SK-N-SH treated with all-trans-retinoic acid at 6 μM for 48 hours (cell line): ENCODE results near the gene RPRML.

Experiments
- ARNTL ChIP-seq: fragments of 450-650 bp; formaldehyde crosslinking; IDR thresholded peaks from 2 replicates; pipeline ENCODE4 v1.5.0; 2020; ENCODE audit warnings: low read depth, mild to moderate bottlenecking, moderate library complexity, borderline replicate concordance
- ESRRG ChIP-seq: fragments of 250-450 bp; sonication (Bioruptor Pico); IDR thresholded peaks from 2 replicates; pipeline ENCODE4 v1.6.1; 2021; ENCODE audit warnings: mild to moderate bottlenecking
- TOX ChIP-seq: fragments of 250-450 bp; sonication (Bioruptor Pico); IDR thresholded peaks from 2 replicates; pipeline ENCODE4 v1.8.0; 2021; ENCODE audit warnings: mild to moderate bottlenecking, moderate library complexity, borderline replicate concordance
- ZC3H10 ChIP-seq: fragments of 250-450 bp; sonication (Bioruptor Pico); IDR thresholded peaks from 2 replicates; pipeline ENCODE4 v1.5.1; 2021; ENCODE audit warnings: mild to moderate bottlenecking, moderate library complexity
- ZFP3 ChIP-seq: fragments of 250-450 bp; sonication (Bioruptor Pico); IDR thresholded peaks from 2 replicates; pipeline ENCODE4 v1.5.0; 2020; ENCODE audit warnings: mild to moderate bottlenecking, moderate library complexity
- TF ChIP-seq, protein P1 (sequence below): fragments of 250-450 bp; sonication (Bioruptor Pico); IDR thresholded peaks from 2 replicates; pipeline ENCODE4 v1.5.1; 2020; ENCODE audit warnings: low read depth, mild to moderate bottlenecking, moderate library complexity
- TF ChIP-seq, protein P2 (sequence below): fragments of 250-450 bp; sonication (Bioruptor Pico); IDR thresholded peaks from 2 replicates; pipeline ENCODE4 v1.8.0; 2020; ENCODE audit warnings: mild to moderate bottlenecking, moderate library complexity, borderline replicate concordance
- TF ChIP-seq, protein P3 (sequence below): fragments of 250-450 bp; sonication (Bioruptor Pico); IDR thresholded peaks from 2 replicates; pipeline ENCODE4 v1.5.1; 2021; ENCODE audit warnings: mild to moderate bottlenecking, moderate library complexity

DNA sequence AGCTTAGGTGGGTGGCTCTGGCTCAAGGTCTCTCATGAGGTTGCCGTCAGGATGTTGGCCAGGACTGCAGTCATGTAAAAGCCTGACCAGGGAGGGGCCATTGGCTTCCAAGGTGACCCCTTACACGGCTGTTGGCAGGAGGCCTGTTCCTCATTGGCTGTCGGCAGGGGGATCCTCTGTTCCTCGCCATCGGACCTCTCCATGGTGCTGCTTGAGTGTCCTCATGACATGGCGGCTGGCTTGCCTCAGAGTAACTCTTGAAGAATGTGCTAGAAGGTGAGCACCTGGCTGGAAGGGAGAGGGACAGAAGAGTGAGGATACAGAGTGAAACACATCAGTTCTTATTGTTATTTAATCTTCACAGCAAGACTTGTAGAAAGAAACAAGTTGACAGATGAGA lies 4.7 kb upstream of the RPRML start:
- TF ChIP-seq ZC3H10 (CRISPR knock-in tag) (no peak), ARNTL (CRISPR knock-in tag) (no peak), ZFP3 (CRISPR knock-in tag) (no peak), ESRRG (no peak), TOX (CRISPR knock-in tag) (no peak)
- TF ChIP-seq, protein P1, sequence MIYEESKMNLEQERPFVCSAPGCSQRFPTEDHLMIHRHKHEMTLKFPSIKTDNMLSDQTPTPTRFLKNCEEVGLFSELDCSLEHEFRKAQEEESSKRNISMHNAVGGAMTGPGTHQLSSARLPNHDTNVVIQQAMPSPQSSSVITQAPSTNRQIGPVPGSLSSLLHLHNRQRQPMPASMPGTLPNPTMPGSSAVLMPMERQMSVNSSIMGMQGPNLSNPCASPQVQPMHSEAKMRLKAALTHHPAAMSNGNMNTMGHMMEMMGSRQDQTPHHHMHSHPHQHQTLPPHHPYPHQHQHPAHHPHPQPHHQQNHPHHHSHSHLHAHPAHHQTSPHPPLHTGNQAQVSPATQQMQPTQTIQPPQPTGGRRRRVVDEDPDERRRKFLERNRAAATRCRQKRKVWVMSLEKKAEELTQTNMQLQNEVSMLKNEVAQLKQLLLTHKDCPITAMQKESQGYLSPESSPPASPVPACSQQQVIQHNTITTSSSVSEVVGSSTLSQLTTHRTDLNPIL = no peak
- TF ChIP-seq, protein P2, sequence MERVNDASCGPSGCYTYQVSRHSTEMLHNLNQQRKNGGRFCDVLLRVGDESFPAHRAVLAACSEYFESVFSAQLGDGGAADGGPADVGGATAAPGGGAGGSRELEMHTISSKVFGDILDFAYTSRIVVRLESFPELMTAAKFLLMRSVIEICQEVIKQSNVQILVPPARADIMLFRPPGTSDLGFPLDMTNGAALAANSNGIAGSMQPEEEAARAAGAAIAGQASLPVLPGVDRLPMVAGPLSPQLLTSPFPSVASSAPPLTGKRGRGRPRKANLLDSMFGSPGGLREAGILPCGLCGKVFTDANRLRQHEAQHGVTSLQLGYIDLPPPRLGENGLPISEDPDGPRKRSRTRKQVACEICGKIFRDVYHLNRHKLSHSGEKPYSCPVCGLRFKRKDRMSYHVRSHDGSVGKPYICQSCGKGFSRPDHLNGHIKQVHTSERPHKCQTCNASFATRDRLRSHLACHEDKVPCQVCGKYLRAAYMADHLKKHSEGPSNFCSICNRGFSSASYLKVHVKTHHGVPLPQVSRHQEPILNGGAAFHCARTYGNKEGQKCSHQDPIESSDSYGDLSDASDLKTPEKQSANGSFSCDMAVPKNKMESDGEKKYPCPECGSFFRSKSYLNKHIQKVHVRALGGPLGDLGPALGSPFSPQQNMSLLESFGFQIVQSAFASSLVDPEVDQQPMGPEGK (CRISPR knock-in tag) = no peak
- TF ChIP-seq, protein P3, sequence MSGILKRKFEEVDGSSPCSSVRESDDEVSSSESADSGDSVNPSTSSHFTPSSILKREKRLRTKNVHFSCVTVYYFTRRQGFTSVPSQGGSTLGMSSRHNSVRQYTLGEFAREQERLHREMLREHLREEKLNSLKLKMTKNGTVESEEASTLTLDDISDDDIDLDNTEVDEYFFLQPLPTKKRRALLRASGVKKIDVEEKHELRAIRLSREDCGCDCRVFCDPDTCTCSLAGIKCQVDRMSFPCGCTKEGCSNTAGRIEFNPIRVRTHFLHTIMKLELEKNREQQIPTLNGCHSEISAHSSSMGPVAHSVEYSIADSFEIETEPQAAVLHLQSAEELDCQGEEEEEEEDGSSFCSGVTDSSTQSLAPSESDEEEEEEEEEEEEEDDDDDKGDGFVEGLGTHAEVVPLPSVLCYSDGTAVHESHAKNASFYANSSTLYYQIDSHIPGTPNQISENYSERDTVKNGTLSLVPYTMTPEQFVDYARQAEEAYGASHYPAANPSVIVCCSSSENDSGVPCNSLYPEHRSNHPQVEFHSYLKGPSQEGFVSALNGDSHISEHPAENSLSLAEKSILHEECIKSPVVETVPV (CRISPR knock-in tag) = no peak
